GM12801 (cell line): ENCODE results near the gene PRR5.

Experiments used
- CTCF ChIP-seq: IDR thresholded peaks from one replicate; pipeline ENCODE4 v1.5.1; 2011; ENCODE audit warnings: control low read depth; ENCODE audit not compliant: insufficient read length; ENCODE audit errors: extremely low read depth

Gene PRR5

GRCh38 chr22:44786610-44787009, 84.6 kb downstream of the PRR5 start:
- TF ChIP-seq CTCF, result no peak
